HEK293 (cell line): ENCODE measurements around the gene LHFPL2.
A peak's percentile ranks its signal among the peaks of the same experiment; 100 is the strongest.

Experiments used
- CTCF ChIA-PET: fragments of 350-600 bp; formaldehyde crosslinking; extraction: SDS; loops from one replicate; lab custom pipeline; 2021; ENCODE audit warnings: antibody characterized with exemption; lab: Yijun Ruan, JAX
- POLR2A ChIA-PET: fragments of 300-600 bp; formaldehyde crosslinking; extraction: SDS; loops from one replicate; lab custom pipeline; 2020; ENCODE audit warnings: antibody characterized with exemption, inconsistent platforms; lab: Yijun Ruan, JAX
- H3K27ac ChIP-seq: fragments of 200-500 bp; sonication (Bioruptor generic); 2 replicates; pipeline ENCODE4 v1.5.1; 2014; ENCODE audit warnings: low read depth, low read length, control low read depth, inconsistent platforms; ENCODE audit errors: extremely low read depth
- H3K36me3 ChIP-seq, 2 experiments: fragments of 200-500 bp in 1 of 2; sonication (Bioruptor generic) in 1 of 2; 1 replicate in 1 of 2; 2 replicates in 1 of 2; pipeline ENCODE4 v1.5.1; 2014 to 2017; ENCODE audit warnings: inconsistent platforms in 2 of 2, low read length in 2 of 2; ENCODE audit not compliant: control insufficient read depth in 2 of 2, insufficient read depth in 1 of 2
- H3K4me1 ChIP-seq: fragments of 200-500 bp; sonication (Bioruptor generic); 2 replicates; pipeline ENCODE4 v1.5.1; 2014; ENCODE audit warnings: mild to moderate bottlenecking, low read length, inconsistent platforms; ENCODE audit not compliant: control insufficient read depth, insufficient read depth
- H3K4me3 ChIP-seq: 2 replicates; pipeline ENCODE4 v1.5.1; 2011; ENCODE audit warnings: low read depth, mild to moderate bottlenecking, control low read depth, low read length, moderate library complexity
- H3K9me3 ChIP-seq: fragments of 200-500 bp; sonication (Bioruptor generic); 2 replicates; pipeline ENCODE4 v1.5.1; 2014; ENCODE audit warnings: low read depth, low read length, inconsistent platforms; ENCODE audit not compliant: control insufficient read depth, insufficient read depth
- KLF10 ChIP-seq: fragments of 450-650 bp; IDR thresholded peaks from 2 replicates; pipeline ENCODE4 v1.5.1; 2018; ENCODE audit warnings: missing biosample characterization, mild to moderate bottlenecking, missing genetic modification characterization
- KLF9 ChIP-seq: fragments of 450-650 bp; formaldehyde crosslinking; IDR thresholded peaks from 2 replicates; pipeline ENCODE4 v1.5.1; 2016; ENCODE audit warnings: missing biosample characterization, missing genetic modification characterization, low read depth
- SP7 ChIP-seq: fragments of 450-650 bp; formaldehyde crosslinking; IDR thresholded peaks from 2 replicates; pipeline ENCODE4 v1.5.1; 2016; ENCODE audit warnings: missing biosample characterization, missing genetic modification characterization
- YY2 ChIP-seq: fragments of 450-650 bp; formaldehyde crosslinking; IDR thresholded peaks from 2 replicates; pipeline ENCODE4 v1.5.1; 2016; ENCODE audit warnings: missing biosample characterization, missing genetic modification characterization
- ZBTB1 ChIP-seq: fragments of 450-650 bp; formaldehyde crosslinking; IDR thresholded peaks from 2 replicates; pipeline ENCODE4 v1.5.1; 2016; ENCODE audit warnings: missing biosample characterization, missing genetic modification characterization
- ZBTB17 ChIP-seq: fragments of 450-650 bp; formaldehyde crosslinking; IDR thresholded peaks from 2 replicates; pipeline ENCODE4 v1.5.1; 2016; ENCODE audit warnings: missing biosample characterization, missing genetic modification characterization
- ZBTB21 ChIP-seq: fragments of 450-650 bp; formaldehyde crosslinking; IDR thresholded peaks from 2 replicates; pipeline ENCODE4 v1.5.1; 2017; ENCODE audit warnings: missing biosample characterization, missing genetic modification characterization
- ZBTB48 ChIP-seq: fragments of 450-650 bp; formaldehyde crosslinking; IDR thresholded peaks from 2 replicates; pipeline ENCODE4 v1.5.1; 2016; ENCODE audit warnings: missing biosample characterization, missing genetic modification characterization
- ZEB2 ChIP-seq: fragments of 450-650 bp; formaldehyde crosslinking; IDR thresholded peaks from 2 replicates; pipeline ENCODE4 v1.5.1; 2016; ENCODE audit warnings: missing biosample characterization, missing genetic modification characterization
- ZNF121 ChIP-seq: fragments of 450-650 bp; formaldehyde crosslinking; IDR thresholded peaks from 2 replicates; pipeline ENCODE4 v1.5.1; 2016; ENCODE audit warnings: missing biosample characterization, missing genetic modification characterization
- ZNF140 ChIP-seq: fragments of 450-650 bp; formaldehyde crosslinking; IDR thresholded peaks from 2 replicates; pipeline ENCODE4 v1.5.1; 2016; ENCODE audit warnings: missing biosample characterization, missing genetic modification characterization
- ZNF16 ChIP-seq: fragments of 450-650 bp; formaldehyde crosslinking; IDR thresholded peaks from 2 replicates; pipeline ENCODE4 v1.5.1; 2016; ENCODE audit warnings: low read depth, missing biosample characterization, missing genetic modification characterization
- ZNF248 ChIP-seq: fragments of 450-650 bp; formaldehyde crosslinking; IDR thresholded peaks from 2 replicates; pipeline ENCODE4 v1.5.1; 2017; ENCODE audit warnings: missing biosample characterization, missing genetic modification characterization
- ZNF335 ChIP-seq: fragments of 450-650 bp; formaldehyde crosslinking; conservative IDR thresholded peaks from 2 replicates; pipeline ENCODE4 v1.5.1; 2016; ENCODE audit warnings: missing biosample characterization, missing genetic modification characterization
- ZNF416 ChIP-seq: fragments of 450-650 bp; formaldehyde crosslinking; IDR thresholded peaks from 2 replicates; pipeline ENCODE4 v1.5.1; 2016; ENCODE audit warnings: missing biosample characterization, missing genetic modification characterization
- ZNF423 ChIP-seq: fragments of 450-650 bp; formaldehyde crosslinking; IDR thresholded peaks from 2 replicates; pipeline ENCODE4 v1.5.1; 2016; ENCODE audit warnings: missing biosample characterization, missing genetic modification characterization
- ZNF48 ChIP-seq: fragments of 450-650 bp; formaldehyde crosslinking; IDR thresholded peaks from 2 replicates; pipeline ENCODE4 v1.5.1; 2016; ENCODE audit warnings: missing biosample characterization, missing genetic modification characterization
- ZNF510 ChIP-seq: fragments of 450-650 bp; formaldehyde crosslinking; IDR thresholded peaks from 2 replicates; pipeline ENCODE4 v1.5.1; 2018; ENCODE audit warnings: mild to moderate bottlenecking, missing genetic modification characterization, missing biosample characterization; ENCODE audit not compliant: insufficient replicate concordance
- ZNF654 ChIP-seq: fragments of 450-650 bp; formaldehyde crosslinking; IDR thresholded peaks from 2 replicates; pipeline ENCODE4 v1.5.1; 2016; ENCODE audit warnings: low read depth, missing biosample characterization, missing genetic modification characterization
- ZNF837 ChIP-seq: fragments of 450-650 bp; formaldehyde crosslinking; IDR thresholded peaks from 2 replicates; pipeline ENCODE4 v1.5.1; 2016; ENCODE audit warnings: missing biosample characterization, missing genetic modification characterization
- ZXDB ChIP-seq: fragments of 450-650 bp; formaldehyde crosslinking; IDR thresholded peaks from 2 replicates; pipeline ENCODE4 v1.5.1; 2016; ENCODE audit warnings: missing biosample characterization, missing genetic modification characterization
- TF ChIP-seq, protein P1 (sequence below): fragments of 450-650 bp; formaldehyde crosslinking; IDR thresholded peaks from 2 replicates; pipeline ENCODE4 v1.5.1; 2017; ENCODE audit warnings: missing biosample characterization, missing genetic modification characterization
- TF ChIP-seq, protein P2 (sequence below): fragments of 450-650 bp; formaldehyde crosslinking; IDR thresholded peaks from 2 replicates; pipeline ENCODE4 v1.5.1; 2016; ENCODE audit warnings: missing biosample characterization, missing genetic modification characterization, borderline replicate concordance

The LHFPL2 gene

DNA sequence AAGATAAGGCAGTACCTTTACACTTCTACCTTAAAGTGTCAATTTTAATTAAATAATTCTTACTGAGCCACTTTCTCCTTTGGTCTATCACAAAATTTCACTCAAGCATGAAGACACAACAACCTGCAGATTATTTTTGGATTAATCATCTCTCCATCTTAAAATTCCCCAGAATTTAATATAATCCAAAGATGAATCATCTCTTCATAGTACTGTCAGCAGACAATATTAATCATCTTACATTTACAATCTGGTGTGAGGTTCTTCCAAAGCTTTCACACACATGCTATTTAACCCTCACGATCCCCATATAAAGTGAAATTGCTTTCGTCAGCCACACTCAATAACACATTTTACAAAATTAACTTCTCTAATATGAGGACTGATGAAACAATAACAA is 43.0 kb downstream of the LHFPL2 start:
- H3K36me3 ChIP-seq: no peaks in the 10 kb centered on the region; a peak in 1 of 3 replicates
- ChIA-PET POLR2A (no interaction called here), CTCF (no interaction called here)
- H3K4me3 ChIP-seq: no peak overlapping the region
- H3K27ac ChIP-seq: no peak overlapping the region
- peaks cover 24% of the 10 kb centered on the region for H3K4me1 ChIP-seq
- no peak for TF ChIP-seq ZNF423 (tag by site-specific recombination)
- TF ChIP-seq ZNF416: no peak
- TF ChIP-seq, protein P1, sequence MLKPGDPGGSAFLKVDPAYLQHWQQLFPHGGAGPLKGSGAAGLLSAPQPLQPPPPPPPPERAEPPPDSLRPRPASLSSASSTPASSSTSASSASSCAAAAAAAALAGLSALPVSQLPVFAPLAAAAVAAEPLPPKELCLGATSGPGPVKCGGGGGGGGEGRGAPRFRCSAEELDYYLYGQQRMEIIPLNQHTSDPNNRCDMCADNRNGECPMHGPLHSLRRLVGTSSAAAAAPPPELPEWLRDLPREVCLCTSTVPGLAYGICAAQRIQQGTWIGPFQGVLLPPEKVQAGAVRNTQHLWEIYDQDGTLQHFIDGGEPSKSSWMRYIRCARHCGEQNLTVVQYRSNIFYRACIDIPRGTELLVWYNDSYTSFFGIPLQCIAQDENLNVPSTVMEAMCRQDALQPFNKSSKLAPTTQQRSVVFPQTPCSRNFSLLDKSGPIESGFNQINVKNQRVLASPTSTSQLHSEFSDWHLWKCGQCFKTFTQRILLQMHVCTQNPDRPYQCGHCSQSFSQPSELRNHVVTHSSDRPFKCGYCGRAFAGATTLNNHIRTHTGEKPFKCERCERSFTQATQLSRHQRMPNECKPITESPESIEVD (tag by site-specific recombination): peak; percentile 5; the same call in 1 of the 2 replicates
- TF ChIP-seq YY2 (tag by site-specific recombination): no peak
- TF ChIP-seq ZNF335 (tag by site-specific recombination): no peak
- 0 out of 2 replicates have a peak, but pooled peaks have one; percentile 12 for TF ChIP-seq ZEB2
- TF ChIP-seq ZXDB (tag by site-specific recombination): no peak
- TF ChIP-seq ZNF16 (tag by site-specific recombination): no peak
- H3K9me3 ChIP-seq: no peaks in the 10 kb centered on the region

- TF ChIP-seq ZNF654 (tag by site-specific recombination) (no peak), ZBTB1 (tag by site-specific recombination) (no peak), KLF9 (tag by site-specific recombination) (no peak), ZNF416 (no peak), ZBTB17 (tag by site-specific recombination) (no peak), ZBTB48 (tag by site-specific recombination) (no peak), ZNF248 (tag by site-specific recombination) (no peak), ZNF837 (no peak)
- TF ChIP-seq, protein P1 (tag by site-specific recombination): peak; percentile 86
- TF ChIP-seq, all 188 proteins: peak for 1
- no peak overlapping the region for H3K27ac ChIP-seq
- no peaks in the 10 kb centered on the region; a peak in 1 of 3 replicates for H3K36me3 ChIP-seq
- POLR2A ChIA-PET: no interaction called here
- CTCF ChIA-PET: interaction anchor here (1.2 kb wide), 1 partner anchor 71 kb away, joined by 4 read pairs; no protein-coding TSS in a partner anchor
- H3K4me3 ChIP-seq: no peak overlapping the region
- peaks cover 24% of the 10 kb centered on the region for H3K4me1 ChIP-seq
- H3K9me3 ChIP-seq: no peaks in the 10 kb centered on the region
Measured at GRCh38 chr5:78604689-78605285, 43.8 kb downstream of the LHFPL2 start.

- Histone ChIP-seq H3K36me3 (no peaks in the 10 kb centered on the region), H3K9me3 (no peaks in the 10 kb centered on the region), H3K4me3 (no peak overlapping the region), H3K4me1 (peaks cover 24% of the 10 kb centered on the region), H3K27ac (no peak overlapping the region)
- CTCF ChIA-PET: interaction anchor here (0.5 to 1.2 kb wide), 2 partner anchors 70 to 297 kb away, joined by 3 to 4 read pairs; no protein-coding TSS in a partner anchor
- POLR2A ChIA-PET: no interaction called here
- TF ChIP-seq, protein P2, sequence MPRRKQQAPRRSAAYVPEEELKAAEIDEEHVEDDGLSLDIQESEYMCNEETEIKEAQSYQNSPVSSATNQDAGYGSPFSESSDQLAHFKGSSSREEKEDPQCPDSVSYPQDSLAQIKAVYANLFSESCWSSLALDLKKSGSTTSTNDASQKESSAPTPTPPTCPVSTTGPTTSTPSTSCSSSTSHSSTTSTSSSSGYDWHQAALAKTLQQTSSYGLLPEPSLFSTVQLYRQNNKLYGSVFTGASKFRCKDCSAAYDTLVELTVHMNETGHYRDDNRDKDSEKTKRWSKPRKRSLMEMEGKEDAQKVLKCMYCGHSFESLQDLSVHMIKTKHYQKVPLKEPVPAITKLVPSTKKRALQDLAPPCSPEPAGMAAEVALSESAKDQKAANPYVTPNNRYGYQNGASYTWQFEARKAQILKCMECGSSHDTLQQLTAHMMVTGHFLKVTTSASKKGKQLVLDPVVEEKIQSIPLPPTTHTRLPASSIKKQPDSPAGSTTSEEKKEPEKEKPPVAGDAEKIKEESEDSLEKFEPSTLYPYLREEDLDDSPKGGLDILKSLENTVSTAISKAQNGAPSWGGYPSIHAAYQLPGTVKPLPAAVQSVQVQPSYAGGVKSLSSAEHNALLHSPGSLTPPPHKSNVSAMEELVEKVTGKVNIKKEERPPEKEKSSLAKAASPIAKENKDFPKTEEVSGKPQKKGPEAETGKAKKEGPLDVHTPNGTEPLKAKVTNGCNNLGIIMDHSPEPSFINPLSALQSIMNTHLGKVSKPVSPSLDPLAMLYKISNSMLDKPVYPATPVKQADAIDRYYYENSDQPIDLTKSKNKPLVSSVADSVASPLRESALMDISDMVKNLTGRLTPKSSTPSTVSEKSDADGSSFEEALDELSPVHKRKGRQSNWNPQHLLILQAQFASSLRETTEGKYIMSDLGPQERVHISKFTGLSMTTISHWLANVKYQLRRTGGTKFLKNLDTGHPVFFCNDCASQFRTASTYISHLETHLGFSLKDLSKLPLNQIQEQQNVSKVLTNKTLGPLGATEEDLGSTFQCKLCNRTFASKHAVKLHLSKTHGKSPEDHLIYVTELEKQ (tag by site-specific recombination): no peak
- no peak for TF ChIP-seq ZBTB21
- TF ChIP-seq ZNF140: no peak
- TF ChIP-seq ZNF48 (tag by site-specific recombination): no peak
- no peak for TF ChIP-seq KLF10 (tag by site-specific recombination)
- peak; percentile 94 for TF ChIP-seq ZNF121
- no peak for TF ChIP-seq SP7
- TF ChIP-seq ZNF416: no peak
- no peak for TF ChIP-seq ZNF510 (tag by site-specific recombination)
Measured at GRCh38 chr5:78603636-78604175, 44.9 kb downstream of the LHFPL2 start.
